ENCODE results near the gene DEAF1.

DEAF1 gene

DNA sequence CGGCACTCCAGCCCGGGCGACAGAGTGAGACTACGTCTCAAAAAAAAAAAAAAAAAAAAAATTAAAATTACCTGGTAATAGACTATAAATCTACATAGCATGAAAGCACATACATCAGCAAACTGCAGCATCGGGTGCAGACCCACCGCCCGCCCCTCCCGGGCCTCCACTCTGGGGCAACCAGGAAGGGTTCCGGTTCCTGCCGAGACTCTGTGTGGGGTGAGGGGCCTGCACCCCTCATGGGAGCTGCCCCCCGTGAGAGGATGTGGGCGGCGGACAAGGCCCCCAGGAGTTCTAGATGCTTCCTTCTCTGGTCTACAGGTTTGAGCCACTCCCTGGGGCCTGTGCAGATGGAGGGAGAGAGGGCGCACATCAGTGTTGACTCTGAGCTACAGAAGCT, 48.8 kb downstream of the DEAF1 start:
- no peak for DNase-seq (ENCODE audit: low read depth, low spot score)

DNA sequence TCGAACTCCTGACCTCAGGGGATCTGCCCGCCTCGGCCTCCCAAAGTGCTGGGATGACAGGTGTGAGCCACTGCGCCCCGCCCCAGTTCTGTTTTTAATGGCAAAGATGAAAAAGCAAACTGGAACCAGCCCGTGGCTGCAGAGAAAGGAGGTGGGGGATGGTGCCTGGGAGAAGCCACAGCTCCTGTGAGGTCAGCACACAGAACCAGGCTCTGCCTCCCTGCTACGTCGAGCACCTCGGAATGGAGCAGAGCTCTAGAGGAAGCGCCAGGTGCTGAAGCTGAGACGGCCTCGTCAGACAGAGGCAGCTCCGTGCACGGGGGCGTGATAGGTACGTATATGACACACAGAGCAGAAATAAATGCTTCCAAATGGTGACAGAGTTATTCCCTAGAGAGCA, 49.5 kb downstream of the DEAF1 start:
- no peak for DNase-seq (ENCODE audit: low read depth, low spot score)

DNA sequence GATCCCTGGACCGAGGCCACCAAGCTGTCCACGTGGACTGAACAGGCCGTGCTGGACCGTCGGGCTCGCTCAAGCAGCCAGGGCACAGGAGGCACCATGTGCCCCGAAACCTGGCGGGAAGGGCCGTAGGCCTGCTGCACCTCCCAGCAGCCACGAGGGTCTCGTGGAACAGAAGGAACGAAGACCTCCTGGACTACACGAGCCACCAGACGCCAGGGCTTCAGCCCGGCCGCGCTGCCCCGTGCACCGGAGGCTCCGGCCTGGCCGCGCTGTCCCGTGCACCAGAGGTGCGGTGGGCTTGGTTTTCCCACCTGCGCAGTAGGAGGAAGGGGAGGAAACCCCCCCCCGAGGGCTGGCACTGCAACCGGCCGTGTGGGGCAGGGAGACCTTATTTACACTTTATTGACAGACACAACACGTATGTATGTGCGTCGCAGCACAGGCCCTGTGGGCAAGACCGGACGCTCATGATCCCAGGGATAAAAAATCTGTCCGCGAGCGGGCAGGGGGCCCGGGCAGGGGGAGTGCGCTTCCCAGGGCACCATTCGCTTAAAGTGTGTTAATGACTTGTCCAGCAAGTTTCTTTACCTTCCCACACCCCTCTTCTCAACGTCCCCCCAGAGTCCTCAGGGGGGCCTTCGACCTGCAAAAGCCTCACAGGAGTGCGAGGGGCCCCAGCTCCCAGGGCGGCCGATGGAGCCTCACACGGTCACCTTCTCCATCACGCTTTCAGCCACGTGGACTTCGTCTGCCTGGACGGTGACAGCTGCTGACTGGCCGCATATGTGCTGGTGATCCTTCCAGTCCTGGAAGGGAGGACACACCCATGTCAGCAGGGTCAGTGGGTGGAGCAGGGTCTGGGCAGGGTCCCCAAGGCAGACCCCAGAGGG, 50.9 kb downstream of the DEAF1 start:
- no peak for DNase-seq (ENCODE audit: low read depth, low spot score)

DNA sequence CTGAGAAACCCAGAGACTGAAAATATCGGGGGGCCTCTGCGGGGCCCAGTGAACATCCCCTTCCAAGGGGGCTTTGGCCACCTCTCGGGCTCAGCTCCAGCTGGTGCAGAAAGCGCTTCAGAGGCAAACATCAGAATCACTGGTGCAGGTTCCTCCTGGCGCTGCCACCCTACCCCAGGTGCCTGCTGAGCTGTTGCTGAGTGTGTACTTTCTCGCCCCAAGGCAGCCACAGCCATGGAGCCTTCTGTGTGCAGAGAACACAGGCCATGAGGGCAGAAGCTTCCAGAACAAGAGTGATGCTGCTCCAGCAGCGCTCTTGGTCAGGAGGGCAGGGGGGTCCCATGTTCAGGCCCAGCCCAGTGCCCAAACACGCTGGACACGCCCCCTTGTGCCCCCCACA, 51.7 kb downstream of the DEAF1 start:
- DNase-seq (ENCODE audit: low read depth, low spot score), result no peak

DNA sequence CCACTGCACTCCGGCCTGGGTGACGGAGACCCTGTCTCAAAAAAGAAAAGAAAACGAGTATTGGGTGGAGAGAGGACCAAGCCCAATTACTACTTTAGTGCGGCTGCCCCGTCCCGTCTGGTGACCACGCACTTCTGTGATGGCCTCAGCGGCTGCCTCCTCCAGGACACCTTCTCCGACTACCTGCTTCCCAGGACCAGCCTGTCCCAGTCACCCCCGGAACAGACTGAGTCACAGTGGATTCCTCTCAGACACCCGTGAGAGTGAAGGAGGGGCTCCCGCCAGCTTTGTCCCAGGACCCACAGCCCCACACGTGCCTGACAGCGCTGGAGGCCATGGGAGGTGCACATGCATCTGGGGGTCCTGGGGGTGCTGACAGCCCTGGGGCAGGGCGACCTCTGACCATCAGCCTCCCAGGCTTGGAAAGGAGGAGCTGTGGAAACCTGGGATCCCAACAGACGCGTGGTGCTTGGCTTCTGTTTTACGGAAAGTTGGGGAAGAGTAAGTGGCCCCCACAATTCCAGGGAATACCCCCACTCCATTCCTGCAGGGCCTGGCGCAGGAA, 53.1 kb downstream of the DEAF1 start:
- no peak for DNase-seq (ENCODE audit: low read depth, low spot score)

DNA sequence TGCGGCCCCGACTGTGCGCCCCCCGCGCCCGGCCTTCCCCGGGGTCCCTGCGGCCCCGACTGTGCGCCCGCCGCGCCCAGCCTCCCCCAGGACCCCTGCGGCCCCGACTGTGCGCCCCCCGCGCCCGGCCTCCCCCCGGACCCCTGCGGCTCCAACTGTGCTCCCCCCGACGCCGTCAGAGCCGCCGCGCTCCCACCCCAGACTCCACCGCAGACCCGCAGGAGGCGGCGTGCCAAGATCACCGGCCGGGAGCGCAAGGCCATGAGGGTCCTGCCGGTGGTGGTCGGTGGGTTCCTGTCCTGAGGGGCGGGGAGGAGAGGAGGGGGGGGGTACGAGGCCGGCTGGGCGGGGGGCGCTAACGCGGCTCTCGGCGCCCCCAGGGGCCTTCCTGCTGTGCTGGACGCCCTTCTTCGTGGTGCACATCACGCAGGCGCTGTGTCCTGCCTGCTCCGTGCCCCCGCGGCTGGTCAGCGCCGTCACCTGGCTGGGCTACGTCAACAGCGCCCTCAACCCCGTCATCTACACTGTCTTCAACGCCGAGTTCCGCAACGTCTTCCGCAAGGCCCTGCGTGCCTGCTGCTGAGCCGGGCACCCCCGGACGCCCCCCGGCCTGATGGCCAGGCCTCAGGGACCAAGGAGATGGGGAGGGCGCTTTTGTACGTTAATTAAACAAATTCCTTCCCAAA, 54.9 kb downstream of the DEAF1 start:
- no peak for DNase-seq (ENCODE audit: low read depth, low spot score)

DNA sequence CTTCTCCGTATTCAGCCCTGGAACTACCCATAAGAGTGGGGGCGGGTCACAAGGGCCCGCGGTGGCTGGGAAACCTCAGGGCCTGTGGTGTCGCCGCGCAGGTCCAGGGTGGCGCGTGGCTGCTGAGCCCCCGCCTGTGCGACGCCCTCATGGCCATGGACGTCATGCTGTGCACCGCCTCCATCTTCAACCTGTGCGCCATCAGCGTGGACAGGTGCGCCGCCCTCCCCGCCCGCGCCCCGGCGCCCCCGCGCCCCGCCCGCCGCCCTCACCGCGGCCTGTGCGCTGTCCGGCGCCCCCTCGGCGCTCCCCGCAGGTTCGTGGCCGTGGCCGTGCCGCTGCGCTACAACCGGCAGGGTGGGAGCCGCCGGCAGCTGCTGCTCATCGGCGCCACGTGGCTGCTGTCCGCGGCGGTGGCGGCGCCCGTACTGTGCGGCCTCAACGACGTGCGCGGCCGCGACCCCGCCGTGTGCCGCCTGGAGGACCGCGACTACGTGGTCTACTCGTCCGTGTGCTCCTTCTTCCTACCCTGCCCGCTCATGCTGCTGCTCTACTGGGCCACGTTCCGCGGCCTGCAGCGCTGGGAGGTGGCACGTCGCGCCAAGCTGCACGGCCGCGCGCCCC, 55.6 kb downstream of the DEAF1 start:
- DNase-seq (ENCODE audit: low read depth, low spot score), result no peak

DNA sequence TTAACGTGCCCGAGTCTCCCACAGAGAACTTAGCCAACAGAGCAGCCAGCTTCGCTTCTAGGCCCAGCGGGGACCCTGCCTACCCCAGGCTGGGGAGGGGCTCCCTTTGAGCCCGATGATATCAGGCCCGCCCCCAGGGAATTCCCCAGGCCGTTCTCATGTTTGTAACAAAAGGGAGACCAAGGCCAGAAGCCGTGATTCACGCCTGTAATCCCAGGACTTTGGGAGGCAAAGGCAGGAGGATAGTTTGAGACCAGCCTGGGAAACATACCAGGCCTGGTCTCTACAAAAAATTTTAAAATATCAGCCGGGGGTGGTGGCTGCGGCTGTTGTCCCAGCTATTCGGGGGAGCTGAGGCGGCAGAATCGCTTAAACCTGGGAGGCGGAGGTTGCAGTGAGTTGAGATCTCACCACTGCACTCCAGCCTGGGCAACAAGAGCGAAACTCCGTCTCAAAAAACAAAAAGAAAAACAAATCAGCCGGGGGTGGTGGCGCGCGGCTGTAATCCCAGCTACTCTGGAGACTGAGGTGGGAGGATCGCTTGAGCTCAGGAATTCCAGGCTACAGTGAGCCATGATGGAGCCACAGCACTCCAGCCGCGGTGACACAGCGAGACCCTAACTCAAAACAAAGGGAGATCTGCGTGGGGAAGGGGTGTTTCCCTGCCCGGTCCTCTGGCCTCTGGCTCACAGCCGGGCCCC, 56.2 kb downstream of the DEAF1 start:
- DNase-seq (ENCODE audit: low read depth, low spot score), result no peak

DNA sequence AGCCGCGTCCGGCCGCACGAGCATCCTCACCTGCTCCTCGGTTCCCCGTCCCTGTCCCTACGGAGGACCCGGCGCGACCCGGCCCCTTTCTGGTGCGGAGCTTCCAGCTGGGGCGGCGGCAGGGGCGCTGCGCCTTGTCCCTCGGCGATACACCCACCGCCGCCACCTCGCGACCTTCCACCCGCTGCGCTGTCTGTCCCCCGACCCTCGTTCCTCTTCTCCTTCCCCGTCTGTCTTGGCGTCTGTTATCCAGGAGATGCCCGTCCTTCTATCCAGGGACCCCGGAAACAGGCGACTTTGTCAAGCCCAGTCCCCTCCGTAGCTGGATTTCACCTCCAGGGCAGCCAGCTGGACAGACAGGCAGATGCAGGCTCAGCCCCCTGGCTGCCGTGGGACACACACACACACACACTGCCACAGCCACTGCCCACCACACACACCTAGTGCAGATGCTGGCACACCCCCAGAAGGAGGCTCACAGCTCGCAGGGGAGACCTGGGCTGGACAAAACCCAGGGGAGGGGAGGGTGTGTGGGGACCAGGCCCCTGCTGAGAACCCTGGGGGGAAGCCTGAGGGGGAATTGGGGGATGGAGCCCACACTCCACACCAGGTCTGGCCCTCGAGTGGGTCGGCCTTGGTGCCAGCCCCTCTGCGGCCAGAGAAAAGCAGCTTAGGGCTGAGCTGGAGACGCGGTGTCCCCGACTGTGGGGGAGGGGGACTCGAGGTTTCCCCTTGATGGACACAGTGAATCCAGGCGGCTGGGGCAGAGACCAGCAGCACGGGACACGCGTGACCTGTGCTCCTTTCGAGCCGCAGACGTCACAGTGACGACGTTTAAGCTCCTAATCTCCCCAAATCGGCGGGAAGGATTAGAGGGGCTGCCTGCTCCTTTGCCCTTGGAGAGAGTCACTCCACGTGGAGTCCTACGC, 57.2 kb downstream of the DEAF1 start:
- DNase-seq (ENCODE audit: low read depth, low spot score), result no peak

DNA sequence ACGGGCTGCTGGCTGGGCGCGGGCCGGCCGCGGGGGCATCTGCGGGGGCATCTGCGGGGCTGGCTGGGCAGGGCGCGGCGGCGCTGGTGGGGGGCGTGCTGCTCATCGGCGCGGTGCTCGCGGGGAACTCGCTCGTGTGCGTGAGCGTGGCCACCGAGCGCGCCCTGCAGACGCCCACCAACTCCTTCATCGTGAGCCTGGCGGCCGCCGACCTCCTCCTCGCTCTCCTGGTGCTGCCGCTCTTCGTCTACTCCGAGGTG, 57.8 kb downstream of the DEAF1 start:
- DNase-seq (ENCODE audit: low read depth, low spot score), result no peak

DNA sequence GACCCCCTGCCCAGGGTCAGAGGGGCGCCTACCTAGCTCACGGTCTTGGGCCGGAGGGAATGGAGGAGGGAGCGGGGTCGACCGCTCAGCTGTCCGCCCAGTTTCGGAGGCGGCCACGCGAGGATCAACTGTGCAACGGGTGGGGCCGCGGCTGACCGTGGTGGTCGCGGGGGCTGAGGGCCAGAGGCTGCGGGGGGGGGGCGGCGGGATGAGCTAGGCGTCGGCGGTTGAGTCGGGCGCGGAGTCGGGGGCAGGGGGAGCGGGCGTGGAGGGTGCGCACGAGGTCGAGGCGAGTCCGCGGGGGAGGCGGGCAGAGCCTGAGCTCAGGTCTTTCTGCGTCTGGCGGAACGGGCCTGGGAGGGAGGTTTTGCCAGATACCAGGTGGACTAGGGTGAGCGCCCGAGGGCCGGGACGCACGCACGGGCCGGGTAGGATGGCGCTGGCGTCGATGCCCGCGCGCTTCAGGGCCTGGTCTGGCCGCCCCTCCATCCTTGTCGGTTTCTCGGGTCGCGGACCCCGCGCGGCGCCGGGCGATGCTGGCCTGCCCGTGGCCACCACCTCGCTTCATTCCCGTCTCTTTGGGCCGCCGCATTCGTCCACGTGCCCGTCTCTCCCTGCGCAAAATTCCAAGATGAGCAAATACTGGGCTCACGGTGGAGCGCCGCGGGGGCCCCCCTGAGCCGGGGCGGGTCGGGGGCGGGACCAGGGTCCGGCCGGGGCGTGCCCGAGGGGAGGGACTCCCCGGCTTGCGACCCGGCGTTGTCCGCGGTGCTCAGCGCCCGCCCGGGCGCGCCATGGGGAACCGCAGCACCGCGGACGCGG, 58.3 kb downstream of the DEAF1 start, which contains the start of gene DRD4:
DRD4 (plus strand) TSS at position 759 of the 822 bp plus-strand sequence; CDS start at position 795, 36 bp downstream.
- no peak for DNase-seq (ENCODE audit: low read depth, low spot score)

DNA sequence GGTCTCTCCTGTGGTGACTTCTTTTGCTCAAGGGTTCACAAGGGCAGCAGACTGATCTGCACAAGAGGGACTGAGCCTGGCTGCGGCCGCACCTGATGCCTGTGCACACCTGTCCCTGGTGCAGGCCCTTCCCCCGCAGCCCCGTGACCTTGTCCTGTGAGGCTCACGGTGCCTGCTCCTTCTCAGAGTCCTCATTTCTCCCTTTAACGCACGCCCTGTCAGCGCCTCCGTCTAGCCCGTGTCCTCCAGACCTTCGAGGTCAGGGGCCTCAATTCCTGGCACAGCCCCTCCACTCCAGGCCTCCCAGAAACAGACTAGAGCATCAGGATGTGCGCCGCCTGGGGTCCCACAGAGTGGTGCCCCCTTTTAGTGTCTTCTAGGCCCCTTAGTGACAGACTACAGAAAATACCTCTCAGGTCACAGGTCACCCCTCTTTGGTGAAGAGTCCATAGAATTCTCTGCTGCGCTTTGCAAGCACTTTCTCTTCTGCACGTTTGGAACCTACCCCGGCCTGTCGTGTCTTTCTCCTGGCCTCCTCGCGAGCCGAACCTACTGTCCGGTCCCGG, 59.0 kb downstream of the DEAF1 start:
- no peak for DNase-seq (ENCODE audit: low read depth, low spot score)

DNA sequence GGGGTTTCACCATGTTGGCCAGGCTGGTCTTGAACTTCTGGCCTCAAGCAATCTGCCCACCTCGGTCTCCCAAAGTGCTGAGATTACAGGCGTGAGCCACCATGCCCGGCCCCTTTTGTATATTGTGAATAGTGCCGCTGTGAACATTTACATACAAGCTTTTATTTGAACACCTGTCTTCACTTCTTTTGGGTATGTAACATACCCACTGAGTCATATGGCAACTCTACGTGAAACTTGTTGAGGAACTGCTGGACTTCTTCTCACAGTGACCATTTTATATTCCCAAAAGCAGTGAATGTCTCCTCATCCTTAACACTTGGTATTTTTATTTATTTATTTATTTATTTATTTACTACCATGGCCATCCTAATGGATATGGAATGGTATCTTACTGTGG, 64.2 kb downstream of the DEAF1 start:
- no peak for DNase-seq (ENCODE audit: low read depth, low spot score)

DNA sequence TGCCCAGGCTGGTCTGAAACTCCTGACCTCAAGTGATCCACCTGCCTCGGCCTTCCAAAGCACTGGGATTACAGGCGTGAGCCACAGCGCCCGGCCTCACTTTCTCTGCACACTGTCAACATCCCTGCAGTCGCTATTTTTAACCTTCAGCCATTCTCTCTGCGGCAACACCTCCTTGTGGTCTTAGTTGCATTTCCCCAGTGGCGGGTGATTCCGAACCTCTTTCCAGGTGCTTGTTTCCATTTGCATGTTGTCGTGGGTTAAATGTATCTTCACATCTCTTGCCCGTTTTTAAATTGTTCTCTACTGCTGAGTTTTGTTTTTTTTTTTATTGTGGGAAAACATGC, 65.8 kb downstream of the DEAF1 start:
- DNase-seq (ENCODE audit: low read depth, low spot score), result no peak

DNA sequence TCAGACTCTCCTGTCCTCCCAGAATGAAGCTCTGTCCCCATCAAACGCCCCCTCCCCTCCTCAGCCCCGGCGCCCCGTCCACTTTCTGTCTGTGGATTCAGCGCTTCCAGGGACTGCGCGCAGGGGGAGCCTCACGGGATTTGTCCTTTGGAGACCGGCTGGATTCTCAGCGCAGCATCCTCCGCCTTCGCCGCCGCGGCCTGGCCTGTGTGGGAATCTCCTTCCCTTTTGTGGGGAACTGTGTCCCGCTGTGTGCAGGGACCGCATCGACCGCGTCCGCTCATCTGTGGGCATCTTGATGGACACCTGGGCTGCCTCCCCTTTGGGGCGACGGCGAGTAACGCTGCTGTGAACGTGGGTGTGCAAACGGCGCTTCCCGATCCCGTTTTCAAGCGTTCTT, 67.0 kb downstream of the DEAF1 start:
- no peak for DNase-seq (ENCODE audit: low read depth, low spot score)

DNA sequence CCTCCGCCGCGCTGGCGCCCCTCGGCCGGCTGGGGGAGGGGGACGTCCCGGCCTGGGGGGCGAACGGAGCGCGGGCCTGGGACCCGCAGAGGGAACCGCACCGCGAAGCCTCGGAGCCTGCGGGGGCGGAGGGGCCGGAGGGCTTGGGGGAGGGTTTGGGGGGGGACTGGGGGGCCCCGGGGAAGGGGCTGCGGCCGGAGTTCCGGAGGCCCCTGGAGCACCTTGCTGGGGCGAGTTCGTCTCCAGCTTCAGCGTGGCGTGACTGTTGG, 67.8 kb downstream of the DEAF1 start:
- DNase-seq (ENCODE audit: low read depth, low spot score), result no peak

DNA sequence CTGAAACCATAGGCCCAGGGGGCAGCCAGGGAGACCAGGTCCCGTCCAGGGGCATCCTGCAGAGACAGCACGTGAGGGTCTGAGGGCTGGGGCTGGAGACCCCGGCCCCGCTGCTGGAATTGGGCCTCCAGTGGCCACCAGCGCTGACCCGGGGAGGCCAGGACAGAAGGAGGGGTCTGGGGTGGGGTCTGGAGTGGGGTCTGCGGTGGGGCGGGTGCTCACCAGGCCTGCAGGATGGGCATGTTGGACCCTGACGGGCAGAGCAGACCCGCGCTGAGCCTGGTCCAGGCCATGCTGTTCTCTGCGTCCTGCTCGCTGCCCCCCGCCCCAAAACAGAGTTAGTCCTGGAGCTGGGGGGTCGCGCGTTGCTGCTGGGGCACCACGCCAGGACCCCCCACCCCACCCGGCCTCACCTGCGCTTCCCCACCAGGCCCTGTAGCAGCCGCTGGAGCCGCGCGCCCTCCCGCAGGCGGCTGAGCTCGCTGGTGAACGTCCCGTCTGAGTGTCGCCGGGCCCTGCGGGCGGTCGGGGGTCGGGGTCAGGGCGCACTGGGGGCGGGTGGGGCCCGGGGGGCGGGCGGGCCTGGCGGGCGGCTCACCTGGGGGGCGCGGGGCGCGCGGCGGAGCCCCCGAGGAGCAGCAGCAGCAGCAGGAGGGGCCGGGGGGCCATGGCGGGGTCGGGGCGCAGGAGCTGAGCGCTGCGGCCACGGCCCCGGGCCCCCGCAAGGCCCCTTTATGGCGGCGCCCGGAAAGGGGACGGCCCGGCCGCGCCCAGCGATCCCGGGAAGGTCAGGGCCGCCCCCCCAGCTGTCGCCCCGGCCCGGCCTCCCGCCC, 68.3 kb downstream of the DEAF1 start, which contains the start of gene SCT:
SCT (minus strand) TSS at position 707 of the 833 bp plus-strand sequence; CDS start at position 669, 38 bp downstream.
- no peak for DNase-seq (ENCODE audit: low read depth, low spot score)

DNA sequence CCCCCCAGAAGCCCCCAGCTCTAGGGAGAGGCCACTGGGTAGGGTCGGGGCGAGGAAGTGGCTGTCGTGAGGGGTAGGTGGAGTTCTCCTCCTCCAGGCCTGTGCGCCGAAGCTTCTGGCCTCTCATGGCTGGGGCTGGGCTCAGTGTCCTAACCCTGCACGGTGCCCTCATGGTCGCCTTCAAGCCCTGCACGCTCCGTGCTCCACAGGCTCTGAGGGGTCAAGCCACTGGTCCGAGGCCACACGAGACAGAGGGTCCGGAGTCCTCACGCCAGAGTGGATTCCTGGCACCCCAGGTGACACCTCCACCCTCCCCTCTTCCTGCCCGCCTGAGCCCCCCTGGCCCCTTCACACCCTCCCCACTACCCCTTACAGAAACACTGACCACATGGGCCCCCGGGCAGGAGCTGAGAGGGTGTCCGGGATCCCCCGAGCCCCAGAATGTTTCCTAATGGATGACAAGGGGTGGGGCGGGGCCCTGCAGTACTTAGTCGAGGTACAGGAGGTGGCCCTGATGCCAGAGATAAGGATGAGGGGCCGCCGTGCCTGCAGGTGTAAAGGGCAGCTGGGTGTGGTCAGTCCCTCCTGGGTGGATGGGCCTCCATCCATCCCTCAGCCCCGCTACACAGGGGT, 69.3 kb downstream of the DEAF1 start:
- no peak for DNase-seq (ENCODE audit: low read depth, low spot score)
